ENCODE measurements around the gene CYSRT1.
A peak's percentile ranks its signal among the peaks of the same experiment; 100 is the strongest.

The CYSRT1 gene

DNA sequence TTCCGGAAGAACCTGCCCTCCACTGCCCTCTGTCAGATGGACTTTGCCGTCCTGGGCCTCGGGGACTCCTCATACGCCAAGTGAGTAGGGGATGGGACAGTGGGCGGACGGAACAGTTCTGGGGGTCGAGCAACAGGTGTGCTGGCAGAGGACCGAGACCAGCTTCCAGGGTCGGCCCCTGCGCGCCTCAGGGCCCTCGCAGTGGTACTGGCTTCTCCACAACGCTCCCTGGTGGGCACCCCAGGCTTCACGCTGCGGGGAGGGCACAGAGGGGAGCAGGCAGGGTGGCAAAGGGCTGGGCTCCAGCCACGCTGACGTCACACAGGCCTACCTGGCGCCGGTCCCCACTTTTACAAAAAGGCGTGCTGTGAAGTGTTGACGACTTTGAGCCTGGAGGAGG lies 12.5 kb upstream of the CYSRT1 start:
- no peak for DNase-seq (ENCODE audit: low read depth)

DNA sequence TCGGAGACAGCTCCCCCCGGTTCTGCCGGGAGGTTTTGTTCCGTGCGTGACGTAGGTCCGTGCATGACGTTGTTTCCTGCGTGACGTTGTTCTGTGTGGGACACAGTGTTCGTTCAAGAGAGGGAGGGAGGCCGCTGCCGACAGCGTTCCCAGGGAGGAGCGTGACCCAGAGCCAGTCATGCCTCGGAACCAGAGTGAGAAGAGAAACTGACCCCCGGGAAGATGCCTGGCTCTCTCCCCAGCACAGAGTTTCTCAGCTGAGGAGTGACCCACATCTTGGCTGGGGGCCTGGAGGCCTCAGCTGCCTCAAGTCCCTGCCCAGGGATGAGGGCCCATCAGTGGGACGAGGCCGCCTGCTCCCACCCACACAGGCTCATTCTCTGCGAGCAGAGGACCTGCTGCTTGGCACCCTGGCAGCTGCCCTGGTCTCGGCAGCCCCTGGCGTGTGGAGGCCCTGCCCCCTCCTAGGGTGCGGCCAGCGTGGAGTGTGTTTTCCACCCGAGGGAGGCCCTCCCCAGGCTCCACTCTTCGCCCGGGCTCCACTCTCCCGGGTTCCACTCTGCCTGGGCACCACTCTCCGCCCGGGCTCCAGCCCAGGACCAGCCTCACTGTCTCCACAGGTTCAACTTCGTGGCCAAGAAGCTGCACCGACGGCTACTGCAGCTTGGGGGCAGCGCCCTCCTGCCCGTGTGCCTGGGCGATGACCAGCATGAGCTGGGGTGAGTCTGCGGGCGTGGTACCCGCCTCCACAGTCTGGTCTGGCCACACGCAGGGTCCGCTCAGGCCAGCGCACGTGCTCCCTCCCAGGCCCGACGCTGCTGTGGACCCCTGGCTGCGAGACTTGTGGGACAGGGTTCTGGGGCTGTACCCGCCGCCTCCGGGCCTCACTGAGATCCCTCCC lies 11.6 kb upstream of the CYSRT1 start:
- DNase-seq (ENCODE audit: low read depth): no peak

DNA sequence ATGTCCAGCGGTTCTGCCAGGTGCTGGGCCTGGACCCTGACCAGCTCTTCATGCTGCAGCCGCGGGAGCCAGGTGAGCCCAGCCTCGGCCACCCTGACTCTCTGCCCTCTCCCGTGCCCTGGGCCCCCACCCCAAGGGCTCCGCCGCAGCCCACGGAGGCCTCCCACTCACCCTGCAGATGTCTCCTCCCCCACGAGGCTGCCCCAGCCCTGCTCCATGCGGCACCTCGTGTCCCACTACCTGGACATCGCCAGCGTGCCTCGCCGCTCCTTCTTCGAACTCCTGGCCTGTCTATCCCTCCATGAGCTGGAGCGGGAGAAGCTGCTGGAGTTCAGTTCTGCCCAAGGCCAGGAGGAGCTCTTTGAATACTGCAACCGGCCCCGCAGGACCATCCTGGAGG lies 10.4 kb upstream of the CYSRT1 start:
- DNase-seq (ENCODE audit: low read depth): no peak

DNA sequence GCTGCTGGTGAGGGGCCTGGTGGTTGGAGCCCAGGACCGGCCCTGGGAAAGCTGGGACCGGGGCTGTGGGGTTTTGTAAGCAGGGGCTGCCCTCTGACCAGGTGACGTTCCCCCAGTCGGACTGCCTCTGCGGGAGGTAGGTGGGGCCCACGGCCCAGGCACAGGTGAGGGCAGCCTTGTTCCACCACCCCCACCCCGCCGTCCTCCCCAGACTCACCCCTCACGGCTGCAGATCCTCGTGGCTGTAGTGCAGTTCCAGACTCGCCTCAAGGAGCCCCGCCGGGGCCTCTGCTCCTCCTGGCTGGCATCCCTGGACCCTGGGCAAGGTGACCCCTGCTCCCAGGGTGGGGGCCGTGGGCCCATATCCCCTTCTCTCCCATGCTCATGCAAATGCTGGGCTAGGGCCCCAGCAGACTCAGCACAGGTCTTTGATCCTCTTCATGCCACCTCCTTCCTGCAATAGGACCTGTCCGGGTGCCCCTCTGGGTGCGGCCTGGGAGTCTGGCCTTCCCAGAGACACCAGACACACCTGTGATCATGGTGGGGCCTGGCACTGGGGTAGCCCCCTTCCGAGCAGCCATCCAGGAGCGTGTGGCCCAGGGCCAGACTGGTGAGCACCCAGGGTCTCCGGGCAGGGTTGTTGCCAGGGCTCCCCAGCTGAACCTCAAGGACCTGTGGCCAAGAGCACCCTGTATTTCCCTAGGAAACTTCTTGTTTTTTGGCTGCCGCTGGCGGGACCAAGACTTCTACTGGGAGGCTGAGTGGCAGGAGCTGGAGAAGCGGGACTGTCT lies 9.6 kb upstream of the CYSRT1 start:
- no peak for DNase-seq (ENCODE audit: low read depth)

DNA sequence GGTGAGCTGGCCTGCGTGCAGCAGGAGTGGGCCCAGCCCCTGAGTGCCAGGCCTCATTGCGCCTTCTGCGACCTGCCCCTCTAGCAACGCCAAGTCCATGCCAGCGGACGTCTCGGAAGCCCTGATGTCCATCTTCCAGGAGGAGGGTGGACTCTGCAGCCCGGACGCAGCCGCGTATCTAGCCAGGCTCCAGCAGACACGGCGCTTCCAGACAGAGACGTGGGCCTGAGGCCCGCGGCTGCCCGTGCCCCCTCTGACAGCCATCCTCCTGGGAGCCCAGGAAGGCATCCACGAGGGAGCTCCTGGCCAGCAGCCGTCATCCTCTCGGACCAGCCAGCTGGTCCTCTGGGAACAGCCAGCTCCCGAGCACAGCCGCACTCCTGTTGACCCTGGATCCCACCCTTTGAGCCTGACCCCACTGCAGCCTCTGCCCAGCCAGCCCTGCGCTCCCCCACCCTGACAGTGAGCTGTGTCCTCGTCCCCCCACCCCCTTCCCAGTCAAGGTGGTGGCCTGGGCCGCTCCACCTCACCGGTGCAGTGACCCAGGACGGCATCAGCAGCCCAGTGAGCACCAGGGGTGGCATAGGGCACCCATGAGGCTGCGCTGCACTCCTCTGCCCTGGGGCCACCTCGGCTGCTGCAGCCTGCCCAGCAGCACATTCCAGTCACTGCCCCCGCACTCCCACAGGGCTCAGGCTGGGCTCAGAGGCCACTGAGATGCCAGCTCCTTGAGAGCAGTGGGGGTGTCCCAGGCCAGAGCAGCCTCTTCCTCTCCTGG lies 8.6 kb upstream of the CYSRT1 start:
- no peak for DNase-seq (ENCODE audit: low read depth)

DNA sequence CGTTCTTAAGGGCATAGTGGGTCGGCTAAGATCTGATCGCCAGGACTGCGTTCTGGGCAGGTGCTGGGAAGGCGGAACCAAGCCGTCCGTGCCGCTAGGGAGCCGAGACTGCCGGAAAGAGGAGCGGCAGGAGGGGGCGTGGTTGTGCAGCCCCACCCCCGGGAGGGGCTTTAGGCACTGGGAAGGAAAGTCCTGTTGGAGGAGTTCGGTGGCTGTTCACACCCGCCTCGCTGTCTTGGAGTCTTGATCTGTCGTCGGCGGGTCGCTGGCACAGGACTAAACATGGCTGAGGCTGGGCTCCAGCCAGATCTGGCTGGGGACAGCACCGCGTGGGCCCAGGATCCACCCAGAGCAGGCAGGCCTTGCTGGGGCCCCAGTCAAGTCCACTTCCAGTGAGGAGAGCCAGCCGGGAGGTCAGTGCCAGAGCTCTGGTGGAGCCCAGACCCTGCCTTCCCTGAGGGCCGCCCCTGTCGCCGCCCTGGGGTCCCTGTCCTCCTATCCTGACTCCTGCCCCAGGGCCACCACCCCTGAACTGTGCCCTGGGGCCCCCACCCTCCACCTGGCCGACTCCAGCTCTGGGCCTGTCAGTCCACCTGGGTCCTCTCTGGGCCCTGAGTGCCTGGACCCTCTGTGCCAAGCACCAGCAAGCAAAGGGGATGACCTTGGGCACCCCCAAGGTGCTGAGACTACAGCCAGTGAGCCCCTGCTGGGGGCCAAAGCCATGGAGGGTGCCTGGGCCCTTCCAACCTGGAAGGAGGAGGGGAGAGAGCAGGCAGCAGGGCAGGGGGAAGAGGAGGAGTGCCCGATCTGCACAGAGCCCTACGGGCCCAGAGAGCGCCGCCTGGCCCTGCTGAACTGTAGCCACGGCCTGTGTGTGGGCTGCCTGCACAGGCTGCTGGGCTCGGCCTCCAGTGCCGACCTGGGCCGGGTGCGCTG lies 7.4 kb upstream of the CYSRT1 start:
- no peak for DNase-seq (ENCODE audit: low read depth)

DNA sequence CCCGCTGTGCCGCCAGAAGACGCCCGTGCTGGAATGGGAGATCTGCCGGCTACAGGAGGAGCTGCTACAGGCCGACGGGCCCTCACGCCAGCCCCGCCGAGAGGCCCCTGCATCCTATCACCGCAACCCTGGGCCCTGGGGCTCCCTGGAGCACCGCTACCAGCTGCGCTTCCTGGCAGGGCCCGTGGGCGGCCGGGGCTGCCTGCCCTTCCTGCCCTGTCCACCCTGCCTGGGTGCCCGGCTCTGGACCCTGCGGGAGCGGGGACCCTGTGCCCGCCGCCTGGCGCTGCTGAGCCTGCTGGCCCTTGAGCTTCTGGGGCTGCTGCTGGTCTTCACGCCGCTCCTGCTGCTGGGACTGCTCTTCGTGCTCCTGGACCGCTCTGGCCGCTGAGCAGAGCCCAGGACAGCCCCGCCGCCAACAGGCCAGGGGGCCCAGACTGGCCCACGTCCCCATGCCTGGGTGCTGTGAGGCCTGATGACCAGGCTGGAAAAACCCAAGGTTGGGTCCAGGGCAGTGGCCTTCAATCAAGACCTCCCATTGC lies 6.7 kb upstream of the CYSRT1 start:
- DNase-seq (ENCODE audit: low read depth): no peak

DNA sequence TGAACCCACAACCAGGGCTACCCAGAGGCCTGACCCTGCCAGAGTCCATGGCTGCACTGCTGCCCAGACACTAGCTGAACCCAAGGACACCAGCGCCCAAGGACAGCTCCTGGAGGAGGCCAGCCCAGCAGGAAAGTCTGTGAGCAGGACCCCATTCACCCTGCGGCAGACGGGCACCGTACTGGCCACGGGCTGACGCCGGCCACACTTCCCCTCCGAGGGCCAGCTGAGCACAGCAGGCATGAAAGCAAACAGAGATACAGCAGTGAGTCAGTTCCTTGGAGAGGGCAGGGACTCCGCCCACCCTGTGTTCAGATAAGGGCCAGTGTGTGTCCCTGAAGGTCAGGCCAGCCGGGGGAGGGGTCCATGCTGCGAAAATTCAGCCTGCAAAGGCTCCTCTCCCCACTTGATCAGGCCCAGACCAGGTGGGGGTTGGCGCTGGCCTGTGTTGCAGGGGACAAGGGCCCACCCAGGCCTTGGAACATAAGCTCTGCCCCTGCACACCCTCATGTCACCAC lies 6.2 kb upstream of the CYSRT1 start:
- DNase-seq (ENCODE audit: low read depth): no peak

DNA sequence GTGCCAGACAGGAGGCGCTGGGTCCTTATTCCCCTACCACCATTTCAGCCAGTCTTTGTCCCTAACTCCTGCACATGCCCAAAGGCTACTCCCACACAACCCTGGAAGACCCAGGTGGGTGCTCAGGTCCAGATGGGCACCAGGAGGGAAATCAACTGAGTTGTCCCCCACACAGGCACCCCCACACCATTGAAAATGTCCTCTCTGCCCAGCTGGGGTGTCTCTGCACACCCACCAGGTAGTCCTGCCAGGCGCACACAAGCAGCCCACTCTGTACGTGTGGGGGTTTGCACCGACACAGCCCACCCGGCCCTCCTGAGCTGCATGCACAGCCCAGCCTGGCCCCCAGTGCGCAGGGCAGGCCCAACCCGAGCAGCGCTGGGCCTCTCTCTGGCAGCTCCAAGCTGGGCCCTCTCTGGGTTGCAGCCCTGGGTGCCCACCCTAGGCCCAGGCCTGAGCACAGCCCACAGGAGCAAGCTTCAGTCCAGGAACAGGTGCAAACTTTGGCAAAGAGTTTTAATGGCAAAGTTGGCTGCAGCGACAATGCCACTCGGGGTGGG lies 5.1 kb upstream of the CYSRT1 start:
- no peak for DNase-seq (ENCODE audit: low read depth)

DNA sequence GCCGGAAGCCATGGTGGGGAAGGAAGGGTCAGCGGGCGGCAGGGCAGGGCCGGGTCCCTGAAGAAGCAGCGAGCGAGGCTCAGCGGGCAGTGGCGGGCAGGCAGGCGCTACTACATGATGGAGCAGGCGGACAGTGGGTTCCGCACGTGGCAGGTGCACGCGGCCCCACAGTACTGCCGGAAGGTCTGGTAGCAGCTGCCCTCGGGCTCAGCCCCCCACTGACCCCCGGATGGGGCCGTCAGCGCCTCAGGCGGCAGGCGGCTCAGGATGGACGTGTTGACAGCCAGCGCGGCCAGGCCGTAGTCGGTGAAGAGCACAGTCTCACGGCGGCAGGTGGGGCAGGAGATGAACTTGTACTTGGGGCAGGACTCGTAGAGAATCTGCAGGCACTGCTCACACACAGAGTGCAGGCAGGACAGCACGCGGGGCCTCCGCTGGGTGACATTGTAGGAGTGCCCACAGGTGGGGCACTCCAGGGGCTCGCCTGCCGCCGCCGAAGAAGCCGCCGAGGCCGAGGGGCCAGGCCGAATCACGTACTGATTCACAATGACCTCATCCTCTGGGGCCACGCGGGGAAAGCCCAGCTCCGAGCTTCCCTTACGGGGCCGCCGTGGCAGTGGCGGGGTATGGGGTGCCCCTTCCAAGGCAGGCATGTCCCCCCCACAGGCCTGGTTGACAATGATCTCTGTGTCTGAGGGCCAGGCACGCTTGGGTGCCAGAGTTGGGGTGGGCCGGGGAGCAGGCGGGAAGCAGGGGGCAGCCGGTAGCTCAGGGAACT lies 4.5 kb upstream of the CYSRT1 start:
- no peak for DNase-seq (ENCODE audit: low read depth)

DNA sequence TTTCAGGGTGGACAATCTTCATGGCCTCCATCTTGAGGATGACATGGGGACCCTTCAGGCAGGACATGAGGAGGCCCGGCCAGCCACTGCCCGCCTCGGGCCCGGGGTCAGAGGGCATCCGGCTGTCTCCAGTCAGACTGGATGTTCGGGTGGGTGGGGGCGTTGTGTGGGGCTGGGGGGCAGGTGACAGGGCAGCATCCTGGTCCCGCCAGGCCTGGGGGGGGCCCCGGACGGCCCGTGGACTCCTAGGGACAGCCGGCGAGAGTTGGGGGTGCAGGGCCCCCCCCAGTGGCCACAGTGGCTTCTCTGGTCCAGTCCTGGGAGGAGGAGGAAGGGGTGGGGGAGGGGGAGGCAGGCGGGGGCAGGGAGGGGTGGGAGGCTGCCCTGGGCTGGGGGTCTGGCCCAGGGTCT lies 3.9 kb upstream of the CYSRT1 start:
- DNase-seq (ENCODE audit: low read depth): no peak

DNA sequence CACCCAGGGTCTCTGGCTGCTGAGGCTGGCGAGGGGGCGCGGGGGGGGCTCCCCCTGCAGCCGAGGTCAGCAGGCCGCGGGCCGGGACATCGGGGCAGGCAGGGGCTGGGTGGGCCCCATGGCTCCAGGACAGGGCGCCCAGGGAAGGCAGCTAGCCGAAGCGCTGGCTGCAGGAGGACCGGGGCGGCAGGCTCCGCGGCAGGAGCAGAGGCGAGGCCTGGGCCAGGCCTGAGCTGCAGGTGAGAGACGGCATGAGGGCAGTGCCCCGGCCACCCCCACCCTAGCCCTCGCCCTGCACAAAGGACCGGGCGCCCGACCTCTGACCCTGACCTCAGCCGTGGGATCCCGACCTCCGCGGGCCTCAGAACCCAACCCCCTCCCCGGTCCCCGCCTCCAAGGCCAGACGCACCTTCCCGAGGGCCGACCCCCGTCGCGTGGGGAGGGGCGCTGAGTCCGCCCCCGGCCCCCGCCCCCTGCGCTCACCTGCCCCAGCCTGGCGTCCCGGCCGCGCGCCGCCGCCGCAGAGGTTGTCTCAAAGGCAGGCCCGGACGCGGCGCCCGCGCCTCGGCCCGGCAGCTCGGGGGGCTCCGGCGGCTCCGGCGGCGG lies 3.4 kb upstream of the CYSRT1 start:
- no peak for DNase-seq (ENCODE audit: low read depth)

DNA sequence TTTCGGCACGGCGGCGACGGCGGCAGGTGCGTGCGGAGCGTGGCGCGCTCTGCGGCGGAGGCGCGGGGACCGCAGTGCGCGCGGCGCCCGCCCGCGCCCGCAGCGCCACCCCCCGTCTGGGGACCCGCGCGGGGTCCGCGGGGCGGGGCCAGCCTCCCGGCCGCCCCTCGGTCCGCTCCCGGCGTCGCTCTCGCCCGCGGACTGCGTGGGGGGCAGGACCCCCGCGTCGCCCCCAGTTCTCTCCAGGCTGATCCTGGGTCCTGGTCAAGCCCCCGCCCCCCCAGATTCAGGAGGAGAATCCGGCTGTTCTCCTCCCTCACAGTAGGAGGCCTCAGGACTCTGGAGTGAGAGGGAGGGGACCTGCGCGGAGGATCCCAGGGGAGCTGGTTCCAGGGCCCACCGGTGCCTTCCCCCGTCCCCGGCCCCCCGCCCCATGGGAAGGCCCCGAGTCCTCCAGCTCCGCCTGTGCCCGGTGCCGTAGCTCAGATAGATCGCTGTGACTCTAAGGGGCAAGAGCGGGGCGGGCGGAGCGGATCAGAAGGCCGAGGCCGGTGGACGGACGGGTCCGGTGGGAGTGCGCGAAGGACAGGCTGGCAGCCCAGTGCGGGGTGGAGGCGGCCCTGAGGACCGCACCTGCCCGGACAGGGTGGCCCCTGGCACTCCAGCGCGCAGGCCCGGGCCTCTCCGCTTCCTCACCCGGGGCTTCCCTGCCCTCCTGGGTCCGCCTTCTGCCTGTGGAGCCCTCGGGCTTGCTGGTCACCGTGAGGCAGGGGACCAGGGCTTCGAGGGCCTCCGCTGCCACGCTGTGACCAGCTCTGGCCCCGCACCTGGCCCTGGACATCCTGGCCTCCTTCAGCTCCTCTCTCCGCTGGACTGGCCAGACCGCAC lies 2.5 kb upstream of the CYSRT1 start, which contains the start of gene RNF208:
Gene RNF208, minus strand, starts transcription at position 51 of the 888 bp plus-strand sequence. CDS start 1,028 bp downstream, outside the sequence.
- no peak for DNase-seq (ENCODE audit: low read depth)

DNA sequence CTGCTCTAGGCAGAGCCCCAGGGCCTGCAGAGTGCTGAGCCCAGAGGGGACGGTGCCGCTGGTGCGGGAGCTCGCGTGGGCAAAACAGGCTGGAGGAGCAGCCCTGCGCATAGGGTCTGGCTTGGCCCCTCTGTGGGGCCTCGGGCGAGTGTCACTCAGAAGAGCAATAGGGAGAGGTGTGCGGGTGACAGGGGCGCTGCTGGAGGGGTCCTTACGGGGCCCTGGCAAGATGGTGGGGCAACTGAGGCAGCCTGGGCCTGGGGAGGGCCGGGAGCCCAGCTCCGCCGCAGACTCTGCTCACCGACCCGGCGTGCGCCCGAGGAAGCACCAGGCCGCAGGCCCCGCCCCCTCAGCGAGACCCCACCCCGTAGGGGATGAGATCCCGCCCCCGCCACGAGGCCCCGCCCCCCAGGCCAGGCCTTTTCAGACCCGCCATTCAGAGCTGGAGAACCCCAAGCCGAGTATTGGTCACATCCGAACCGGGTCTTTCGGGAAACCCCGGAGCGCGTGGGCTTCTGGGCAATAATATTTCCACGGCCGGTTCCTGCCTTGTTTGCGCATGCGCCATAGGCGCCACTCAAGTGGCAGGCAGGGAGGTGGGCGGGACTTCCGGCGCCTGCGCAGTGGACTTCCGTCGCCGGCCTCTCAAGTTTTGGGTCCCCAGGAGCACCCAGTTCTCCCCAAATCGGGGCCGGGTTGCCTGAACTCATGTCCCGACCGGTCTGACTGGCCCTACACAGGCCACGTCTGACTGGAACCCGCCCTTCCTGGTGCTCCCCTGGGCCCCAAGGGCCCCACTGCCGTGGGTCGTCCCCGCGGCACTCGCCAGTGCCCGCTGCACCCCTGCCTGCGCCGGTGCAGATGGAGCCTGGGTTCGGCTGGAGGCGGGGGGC lies 1.6 kb upstream of the CYSRT1 start:
- DNase-seq (ENCODE audit: low read depth): peak; percentile 98

DNA sequence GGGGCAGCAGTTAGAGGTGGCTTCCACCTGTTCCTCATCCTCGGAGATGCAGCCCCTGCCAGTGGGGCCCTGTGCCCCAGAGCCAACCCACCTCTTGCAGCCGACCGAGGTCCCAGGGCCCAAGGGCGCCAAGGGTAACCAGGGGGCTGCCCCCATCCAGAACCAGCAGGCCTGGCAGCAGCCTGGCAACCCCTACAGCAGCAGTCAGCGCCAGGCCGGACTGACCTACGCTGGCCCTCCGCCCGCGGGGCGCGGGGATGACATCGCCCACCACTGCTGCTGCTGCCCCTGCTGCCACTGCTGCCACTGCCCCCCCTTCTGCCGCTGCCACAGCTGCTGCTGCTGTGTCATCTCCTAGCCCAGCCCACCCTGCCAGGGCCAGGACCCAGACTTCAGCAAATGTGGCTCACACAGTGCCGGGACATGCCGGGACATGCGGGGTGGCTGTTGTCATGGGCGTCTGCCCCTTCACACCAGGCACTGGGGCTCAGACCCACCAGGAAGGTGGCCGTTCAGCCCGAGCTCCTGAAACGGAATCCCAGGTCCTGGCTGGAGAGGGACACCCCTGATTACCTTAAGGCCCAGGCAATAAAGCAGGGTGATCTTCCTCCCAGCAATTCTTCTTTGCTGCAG lies 841 bp downstream of the CYSRT1 start:
- DNase-seq (ENCODE audit: low read depth): no peak

DNA sequence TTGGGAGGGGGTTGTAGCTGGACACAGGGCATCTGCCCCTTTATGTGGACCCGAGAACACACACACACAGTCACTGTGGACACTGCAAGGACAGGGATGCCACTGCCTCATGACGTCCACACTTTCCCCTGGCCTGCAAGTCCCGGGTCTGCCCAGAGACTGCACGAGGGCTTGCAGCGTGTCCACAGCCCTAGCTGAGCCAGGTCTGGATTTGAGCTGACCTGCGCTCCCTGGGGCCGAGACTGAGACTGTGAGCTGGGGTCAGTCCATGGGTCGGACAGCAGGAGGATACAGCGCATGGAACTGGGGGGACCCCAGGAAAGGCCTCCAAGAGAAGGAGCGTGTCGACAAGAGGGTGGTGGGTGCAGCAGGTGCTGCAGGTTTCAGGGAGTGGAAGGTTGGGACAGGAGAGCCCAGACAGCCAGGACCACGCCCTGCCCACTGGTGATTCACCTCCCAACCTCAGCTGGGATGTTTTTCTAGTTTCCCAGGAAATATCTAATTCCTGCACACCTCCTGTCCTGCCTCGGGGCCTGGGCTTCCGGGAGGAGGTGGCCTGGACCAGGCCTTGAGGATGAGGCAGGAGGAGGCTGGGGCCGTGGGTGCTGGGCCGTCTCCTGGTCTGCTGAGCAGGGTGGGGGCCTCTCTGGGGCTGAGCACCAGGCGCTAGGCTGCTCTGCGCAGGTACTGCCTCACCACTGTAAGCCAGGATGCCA lies 1.5 kb downstream of the CYSRT1 start:
- no peak for DNase-seq (ENCODE audit: low read depth)

Data from activated T-cell treated with anti-CD3 and anti-CD28 coated beads for 24 hours (primary cell).